HCT116 (cell line): Measurements from ENCODE around the gene SPATA17.

Experiments
- RAD21 ChIP-seq: IDR thresholded peaks from 2 replicates; pipeline ENCODE4 v1.6.1; 2012; ENCODE audit warnings: low read depth, mild to moderate bottlenecking
- TF ChIP-seq, protein P1 (sequence below), 3 experiments: fragments of 200-600 bp in 1 of 3; sonication (generic) in 1 of 3; IDR thresholded peaks in 2 of 3; conservative IDR thresholded peaks in 1 of 3; 2 replicates each; pipeline ENCODE4 v1.5.1; 2012 to 2017; ENCODE audit warnings: low read depth in 2 of 3, low read length in 2 of 3, antibody characterized with exemption in 1 of 3, borderline replicate concordance in 1 of 3, control low read depth in 1 of 3, mild to moderate bottlenecking in 1 of 3, mixed read lengths in 1 of 3, mixed run types in 1 of 3, moderate library complexity in 1 of 3; ENCODE audit not compliant: insufficient read depth in 1 of 3

DNA sequence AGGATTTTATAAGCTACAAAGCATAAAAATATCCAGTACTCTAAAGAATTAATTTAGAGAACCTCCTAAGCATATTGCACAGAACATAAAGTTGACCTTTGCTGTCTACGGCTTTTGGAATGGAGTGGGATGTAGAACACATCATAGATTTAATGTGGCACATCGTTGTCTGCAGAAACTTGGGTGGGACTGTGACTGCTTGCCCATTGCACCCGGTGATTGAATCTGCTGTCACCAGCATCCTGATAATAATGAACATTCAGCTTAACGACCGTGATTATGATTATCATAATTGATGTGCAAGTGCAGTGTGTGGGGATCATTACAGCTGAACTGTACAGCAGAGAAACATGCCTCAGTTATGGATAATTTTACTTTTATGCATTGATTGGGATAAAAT, 181.9 kb downstream of the SPATA17 start:
- TF ChIP-seq, protein P1, sequence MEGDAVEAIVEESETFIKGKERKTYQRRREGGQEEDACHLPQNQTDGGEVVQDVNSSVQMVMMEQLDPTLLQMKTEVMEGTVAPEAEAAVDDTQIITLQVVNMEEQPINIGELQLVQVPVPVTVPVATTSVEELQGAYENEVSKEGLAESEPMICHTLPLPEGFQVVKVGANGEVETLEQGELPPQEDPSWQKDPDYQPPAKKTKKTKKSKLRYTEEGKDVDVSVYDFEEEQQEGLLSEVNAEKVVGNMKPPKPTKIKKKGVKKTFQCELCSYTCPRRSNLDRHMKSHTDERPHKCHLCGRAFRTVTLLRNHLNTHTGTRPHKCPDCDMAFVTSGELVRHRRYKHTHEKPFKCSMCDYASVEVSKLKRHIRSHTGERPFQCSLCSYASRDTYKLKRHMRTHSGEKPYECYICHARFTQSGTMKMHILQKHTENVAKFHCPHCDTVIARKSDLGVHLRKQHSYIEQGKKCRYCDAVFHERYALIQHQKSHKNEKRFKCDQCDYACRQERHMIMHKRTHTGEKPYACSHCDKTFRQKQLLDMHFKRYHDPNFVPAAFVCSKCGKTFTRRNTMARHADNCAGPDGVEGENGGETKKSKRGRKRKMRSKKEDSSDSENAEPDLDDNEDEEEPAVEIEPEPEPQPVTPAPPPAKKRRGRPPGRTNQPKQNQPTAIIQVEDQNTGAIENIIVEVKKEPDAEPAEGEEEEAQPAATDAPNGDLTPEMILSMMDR (IDR thresholded peaks at IDR 0.05 in 2 of 3, conservative IDR thresholded peaks at IDR 0.05 in 1 of 3; ENCODE audit: borderline replicate concordance in 1 of 3, insufficient read depth in 1 of 3, low read depth in 2 of 3, low read length in 2 of 3) = no peak
- TF ChIP-seq RAD21 = no peak
